ENCODE results near the gene SPAAR.

Gene SPAAR

DNA sequence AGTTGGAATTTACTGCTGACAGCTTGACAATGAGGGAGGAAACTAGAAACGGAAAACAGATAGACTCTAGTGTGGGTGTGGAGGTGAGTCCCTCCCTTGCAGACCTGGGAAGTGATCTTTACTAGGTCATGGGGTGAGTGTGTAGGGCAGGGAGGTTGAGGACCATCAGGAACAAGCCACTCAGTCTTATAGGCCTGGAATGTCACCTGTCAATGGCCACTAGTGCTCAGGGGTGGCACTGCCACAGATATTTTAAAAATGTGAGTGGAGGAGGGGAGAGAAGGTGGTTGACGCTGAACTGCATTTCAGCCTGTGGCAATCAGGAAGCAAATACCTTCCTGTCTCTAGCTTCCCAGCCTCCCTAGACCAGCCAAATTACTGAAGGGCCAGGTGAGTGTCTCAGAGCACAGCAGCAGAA is 39.6 kb downstream of the SPAAR start:
- no peak for DNase-seq (ENCODE audit: low spot score)

DNA sequence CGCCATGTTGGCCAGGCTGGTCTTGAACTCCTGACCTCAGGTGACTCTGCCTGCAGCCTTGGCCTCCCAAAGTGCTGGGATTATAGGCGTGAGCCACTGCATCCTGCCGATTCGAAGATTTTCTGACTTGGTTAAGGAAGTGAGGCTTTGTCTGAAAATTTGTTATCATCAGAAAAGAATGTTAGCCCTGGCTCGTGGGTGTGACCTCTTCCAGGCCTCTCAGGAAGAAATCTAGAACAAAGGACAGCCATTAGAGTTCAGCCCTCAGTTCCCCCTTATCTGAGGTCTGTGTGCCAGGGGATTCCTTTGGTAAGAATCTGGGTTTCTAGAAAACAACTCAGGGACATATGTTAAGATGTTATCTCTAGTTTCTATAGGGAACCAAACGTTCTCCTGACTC is 42.4 kb downstream of the SPAAR start:
- DNase-seq (ENCODE audit: low spot score), result no peak

DNA sequence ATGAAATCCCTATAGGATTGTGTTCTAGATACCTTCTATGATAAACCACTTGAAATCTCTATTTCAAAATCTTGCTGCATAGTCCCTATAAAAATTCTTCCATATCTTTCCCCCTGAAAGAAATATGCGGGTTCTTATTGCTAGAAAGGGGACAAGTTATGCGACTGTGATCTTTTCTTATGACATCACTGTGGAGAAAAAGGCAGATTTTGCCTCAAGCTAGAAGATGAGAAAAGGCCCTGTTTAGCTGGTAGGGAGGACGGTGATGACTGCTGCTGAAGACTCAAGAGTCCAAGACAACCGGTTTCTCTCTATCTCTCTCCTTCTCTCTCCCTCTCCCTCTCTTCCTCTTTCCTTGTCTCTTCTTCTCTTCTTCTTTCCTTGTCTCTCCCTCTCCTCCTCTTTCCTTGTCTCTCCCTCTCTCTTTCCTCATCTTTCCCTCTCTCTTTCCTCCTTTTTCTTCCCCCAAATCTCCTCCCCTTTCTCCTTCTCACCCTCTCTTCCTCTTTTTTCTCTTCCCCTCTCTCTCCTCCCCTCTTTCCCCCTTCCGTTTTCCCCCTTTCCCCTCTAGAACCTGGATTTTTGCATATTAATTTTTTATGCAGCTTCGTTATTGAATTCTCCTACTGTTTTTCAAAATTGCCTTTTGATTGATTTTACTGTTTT is 43.4 kb downstream of the SPAAR start:
- no peak for DNase-seq (ENCODE audit: low spot score)

DNA sequence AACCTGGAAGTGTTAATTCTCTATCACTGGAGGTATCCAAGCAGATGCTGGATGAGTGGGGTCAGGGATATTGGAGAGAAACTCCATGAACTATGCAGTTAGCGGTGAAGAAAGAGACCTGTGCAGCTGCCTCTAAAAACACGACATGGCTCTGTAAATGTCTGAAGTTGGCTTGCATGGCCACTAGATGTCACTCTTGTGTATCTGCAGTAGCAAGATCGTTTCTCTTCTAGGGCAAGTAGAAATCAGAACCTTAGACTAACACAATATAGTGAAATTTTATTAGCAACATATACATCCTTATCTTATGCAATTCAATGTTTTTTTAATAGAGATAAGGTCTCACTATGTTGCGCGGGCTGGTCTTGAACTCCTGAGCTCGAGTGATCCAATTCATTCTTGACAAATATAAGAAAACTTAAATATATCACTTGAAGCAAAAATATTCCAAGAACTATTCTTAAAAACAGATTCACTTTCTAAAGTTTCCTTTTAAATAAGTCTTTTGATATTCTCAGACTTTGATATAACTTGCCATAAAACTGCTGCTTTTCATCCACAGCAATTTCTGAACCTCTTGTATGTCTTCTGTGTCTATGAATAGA is 45.8 kb downstream of the SPAAR start:
- peak; percentile 70 for DNase-seq (ENCODE audit: low spot score)

DNA sequence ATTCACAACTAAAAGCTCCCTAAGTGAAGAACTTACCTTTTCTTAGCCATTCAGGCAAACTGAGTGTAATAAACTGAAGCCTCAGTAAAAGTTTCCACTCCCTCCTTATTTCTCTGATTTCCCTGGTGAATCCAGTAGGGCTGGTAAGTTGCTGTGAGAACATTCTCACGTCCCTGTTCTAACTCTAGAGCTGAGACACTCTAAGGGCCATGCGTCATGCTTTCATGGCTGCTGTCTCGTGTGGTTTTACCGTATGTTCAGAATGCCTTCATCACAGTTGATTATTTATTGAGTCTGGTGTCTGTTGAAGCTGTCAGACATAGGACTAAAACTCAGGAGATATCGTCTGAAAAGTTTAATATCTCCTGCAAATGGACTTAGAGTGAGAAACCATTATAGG is 47.4 kb downstream of the SPAAR start:
- DNase-seq (ENCODE audit: low spot score), result no peak

DNA sequence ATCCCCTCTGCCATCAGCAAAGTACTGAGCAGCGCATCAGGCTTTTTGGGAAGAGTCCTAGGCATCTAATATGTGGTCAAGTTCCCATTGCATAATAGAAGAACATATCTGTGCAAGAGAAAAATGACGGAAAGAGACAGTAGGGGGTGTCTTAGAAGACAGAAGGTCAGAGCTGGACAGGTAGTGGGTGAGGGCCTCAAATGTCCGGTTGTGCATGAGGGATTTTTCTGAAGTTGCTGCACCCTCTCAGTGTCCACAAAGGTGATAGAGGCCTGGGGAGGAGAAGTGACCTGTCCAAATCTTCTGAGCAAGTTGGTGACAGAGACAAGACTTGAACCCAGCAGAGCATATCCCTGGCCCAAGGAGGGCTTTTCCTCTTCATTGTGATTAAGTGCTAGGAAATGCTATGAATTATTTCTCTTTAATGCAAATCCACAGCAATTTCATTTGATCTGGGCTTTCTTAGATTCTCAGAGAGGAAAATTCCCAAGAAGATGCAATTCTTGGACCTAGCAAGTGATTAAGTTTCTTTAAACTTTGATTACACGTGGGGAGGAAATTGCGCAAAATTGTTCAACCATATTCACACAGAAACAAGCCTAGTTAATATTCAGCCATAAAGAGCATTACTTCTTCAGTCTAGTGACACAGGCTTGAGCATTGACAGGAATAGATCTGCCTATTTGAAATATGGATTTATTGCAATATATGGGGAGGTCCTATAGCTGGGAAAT is 49.0 kb downstream of the SPAAR start, which contains the start of gene OR2S2:
Gene OR2S2 (minus strand): TSS at position 51 of the 734 bp plus-strand sequence. CDS start 56 bp downstream, outside the sequence.
- no peak for DNase-seq (ENCODE audit: low spot score)

DNA sequence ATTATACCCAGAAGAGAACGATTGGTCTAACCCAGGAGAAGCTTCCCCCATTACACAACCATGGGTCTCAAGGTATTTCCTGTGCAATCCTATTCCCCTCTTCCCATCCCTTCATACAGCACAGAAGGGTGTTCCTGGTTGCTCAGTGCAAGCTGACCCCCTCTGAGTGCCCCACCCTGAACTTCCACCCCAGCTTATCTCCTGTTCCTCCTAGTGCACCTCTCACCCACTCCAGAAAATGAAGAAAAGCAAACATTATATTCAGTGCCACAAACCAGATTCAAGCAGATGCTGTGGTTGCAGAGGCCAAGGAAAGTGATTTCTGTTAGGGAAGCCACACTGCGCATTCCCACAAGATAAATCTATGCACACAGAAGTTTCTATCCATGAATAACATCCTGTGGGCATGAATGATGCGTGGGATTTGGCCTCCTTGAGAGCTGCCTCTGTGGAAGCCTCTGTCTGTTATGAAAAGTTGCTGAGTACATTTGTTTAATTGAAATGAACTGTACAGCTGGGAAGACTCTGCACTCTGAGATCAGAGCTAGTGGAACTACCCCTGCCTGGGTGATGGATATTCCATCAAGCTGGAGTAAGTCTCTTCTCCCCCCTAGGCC is 50.9 kb downstream of the SPAAR start:
- DNase-seq (ENCODE audit: low spot score), result no peak
